ENCODE measurements around the gene KLHL5. TPM values are rescaled to one million over a fixed set of nuclear protein-coding genes. Genes with fewer than 3 reads are reported as not detected.
"Not testable (repeated sequence)": the region's sequence is repeated elsewhere in the genome, so short reads cannot be mapped to it uniquely, and the experiment has no call there.

KLHL5 gene
- total RNA-seq, 1 donor from 2014 or later = 121 TPM

DNA sequence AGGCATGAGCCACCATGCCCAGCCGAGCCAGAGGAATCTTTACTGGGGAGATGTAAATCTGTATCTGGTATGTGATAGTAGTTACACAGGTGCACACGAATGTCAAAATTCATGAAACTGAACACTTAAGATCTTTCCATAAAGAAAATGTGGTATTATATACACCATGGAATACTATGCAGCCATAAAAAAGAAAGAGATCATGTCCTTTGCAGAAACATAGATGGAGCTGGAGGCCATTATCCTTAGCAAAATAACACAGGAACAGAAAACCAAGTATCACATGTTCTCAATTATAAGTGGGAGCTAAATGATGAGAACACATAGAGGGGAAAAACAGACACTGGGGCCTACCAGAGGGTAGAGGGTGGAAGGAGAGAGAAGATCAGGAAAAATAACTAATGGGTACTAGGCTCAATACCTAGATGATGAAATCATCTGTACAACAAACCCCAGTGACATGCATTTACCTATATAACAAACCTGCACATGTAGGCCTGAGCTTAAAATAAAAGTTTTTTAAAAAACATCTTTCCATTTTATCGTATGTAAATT is 37.6 kb upstream of the KLHL5 start:
- no peaks in the 10 kb centered on the region for H3K27me3 ChIP-seq (ENCODE audit: control insufficient read depth, insufficient read depth, low read length)
- H3K36me3 ChIP-seq (ENCODE audit: control insufficient read depth, insufficient read depth, low read length) = no peaks in the 10 kb centered on the region
- FAIRE-seq (no peak), DNase-seq (ENCODE audit: low read depth) (no peak)
- TF ChIP-seq, protein P1, sequence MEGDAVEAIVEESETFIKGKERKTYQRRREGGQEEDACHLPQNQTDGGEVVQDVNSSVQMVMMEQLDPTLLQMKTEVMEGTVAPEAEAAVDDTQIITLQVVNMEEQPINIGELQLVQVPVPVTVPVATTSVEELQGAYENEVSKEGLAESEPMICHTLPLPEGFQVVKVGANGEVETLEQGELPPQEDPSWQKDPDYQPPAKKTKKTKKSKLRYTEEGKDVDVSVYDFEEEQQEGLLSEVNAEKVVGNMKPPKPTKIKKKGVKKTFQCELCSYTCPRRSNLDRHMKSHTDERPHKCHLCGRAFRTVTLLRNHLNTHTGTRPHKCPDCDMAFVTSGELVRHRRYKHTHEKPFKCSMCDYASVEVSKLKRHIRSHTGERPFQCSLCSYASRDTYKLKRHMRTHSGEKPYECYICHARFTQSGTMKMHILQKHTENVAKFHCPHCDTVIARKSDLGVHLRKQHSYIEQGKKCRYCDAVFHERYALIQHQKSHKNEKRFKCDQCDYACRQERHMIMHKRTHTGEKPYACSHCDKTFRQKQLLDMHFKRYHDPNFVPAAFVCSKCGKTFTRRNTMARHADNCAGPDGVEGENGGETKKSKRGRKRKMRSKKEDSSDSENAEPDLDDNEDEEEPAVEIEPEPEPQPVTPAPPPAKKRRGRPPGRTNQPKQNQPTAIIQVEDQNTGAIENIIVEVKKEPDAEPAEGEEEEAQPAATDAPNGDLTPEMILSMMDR (IDR thresholded peaks at IDR 0.05; ENCODE audit: insufficient read depth, low read length, severe bottlenecking) = no peak
- H3K4me3 ChIP-seq (ENCODE audit: low read depth, low read length) = no peak overlapping the region

DNA sequence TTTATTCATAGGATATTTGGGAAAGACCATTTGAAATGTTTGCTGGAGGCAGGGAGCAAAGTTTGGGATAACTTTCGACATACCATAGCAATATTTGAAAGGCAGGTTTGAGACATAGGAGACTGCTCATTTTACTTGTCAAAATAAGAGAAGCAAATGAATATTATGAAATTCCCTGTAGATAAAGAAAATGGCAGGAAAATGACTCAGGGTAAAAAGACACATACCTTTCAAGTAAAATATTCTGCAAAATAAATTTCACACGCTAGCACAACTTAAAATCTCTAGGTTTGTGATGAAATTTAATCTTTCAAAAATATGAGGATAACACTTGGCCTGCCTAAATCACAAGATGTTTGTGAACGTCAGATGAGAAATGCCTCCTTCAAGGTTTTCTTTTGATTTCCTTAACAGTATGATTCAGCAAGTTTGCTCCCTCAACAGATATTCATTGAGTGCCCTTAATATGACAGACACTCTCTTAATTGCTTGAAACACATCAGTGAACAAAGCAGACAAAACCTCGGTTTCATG is 36.4 kb upstream of the KLHL5 start:
- Histone ChIP-seq H3K36me3 (ENCODE audit: control insufficient read depth, insufficient read depth, low read length) (no peaks in the 10 kb centered on the region), H3K4me3 (ENCODE audit: low read depth, low read length) (no peak overlapping the region), H3K27me3 (ENCODE audit: control insufficient read depth, insufficient read depth, low read length) (no peaks in the 10 kb centered on the region)
- DNase-seq (ENCODE audit: low read depth) (peak; percentile 43), FAIRE-seq (no peak)
- TF ChIP-seq, protein P1 (IDR thresholded peaks at IDR 0.05; ENCODE audit: insufficient read depth, low read length, severe bottlenecking) = no peak

DNA sequence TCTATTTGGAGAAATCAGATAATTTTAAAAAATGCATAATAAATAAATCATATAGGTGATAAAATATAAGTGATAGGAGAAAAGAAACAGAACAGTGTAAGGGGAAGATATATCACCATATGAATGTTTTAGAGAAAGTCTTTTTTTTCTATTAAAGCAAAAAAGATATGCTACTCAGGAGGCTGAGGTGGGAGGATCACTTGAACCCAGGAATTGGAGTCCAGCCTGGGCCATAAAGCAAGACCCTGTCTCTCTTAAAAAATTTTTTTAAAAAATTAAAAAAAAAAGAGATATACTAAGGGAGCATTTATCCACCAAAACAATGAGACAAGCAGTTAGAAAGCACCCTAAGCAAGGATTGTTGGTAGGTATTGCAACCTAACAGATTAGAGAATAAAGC is 35.9 kb upstream of the KLHL5 start:
- DNase-seq (ENCODE audit: low read depth) (no peak), FAIRE-seq (no peak)
- TF ChIP-seq, protein P1 (IDR thresholded peaks at IDR 0.05; ENCODE audit: insufficient read depth, low read length, severe bottlenecking) = no peak
- Histone ChIP-seq H3K36me3 (ENCODE audit: control insufficient read depth, insufficient read depth, low read length) (no peaks in the 10 kb centered on the region), H3K4me3 (ENCODE audit: low read depth, low read length) (no peak overlapping the region), H3K27me3 (ENCODE audit: control insufficient read depth, insufficient read depth, low read length) (no peaks in the 10 kb centered on the region)

DNA sequence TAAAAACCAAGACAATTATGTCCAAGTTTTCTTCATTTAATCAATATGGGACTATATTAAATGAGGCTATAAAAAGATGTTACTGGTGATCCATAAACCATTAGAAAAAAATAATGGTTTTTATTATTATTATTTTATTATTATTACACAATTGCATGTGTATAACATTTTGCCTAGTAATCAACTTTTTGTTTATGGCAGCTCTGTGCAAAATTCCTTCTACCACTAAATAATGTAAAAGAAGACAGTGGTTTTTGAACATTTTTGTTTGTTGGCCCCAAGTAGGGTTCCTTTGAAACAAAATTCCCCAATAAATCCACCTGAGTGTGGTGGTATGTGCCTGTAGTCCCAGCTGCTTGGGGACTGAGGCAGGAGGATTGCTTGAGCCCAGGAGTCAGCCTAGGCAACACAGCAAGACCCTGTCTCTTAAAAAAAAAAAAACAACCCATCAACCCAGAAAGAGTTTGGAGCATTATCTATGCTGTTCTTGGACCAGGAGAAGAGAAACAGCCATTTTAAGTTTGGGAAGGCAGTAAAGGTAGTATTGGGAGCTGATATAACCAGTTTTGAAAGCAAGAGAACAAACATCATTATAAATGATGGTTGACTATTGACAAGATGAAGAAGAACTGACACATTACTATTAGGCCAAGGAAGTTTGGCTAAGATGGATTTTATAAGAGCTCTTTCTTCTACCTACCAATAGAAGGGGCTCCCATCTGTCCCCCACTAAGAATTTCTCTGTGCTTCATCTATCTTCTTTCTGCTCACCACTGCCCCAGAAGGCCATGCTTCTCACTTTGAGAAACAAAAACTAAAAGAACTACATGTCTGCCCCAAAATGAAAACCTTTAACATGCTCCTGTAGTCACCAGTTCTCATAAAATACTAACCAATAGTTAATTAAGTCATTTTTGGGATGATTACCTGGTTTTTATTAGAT is 32.0 kb upstream of the KLHL5 start:
- peak overlapping the region; percentile 7 for H3K4me3 ChIP-seq (ENCODE audit: low read depth, low read length)
- no peak for FAIRE-seq
- no peak for DNase-seq (ENCODE audit: low read depth)
- TF ChIP-seq, protein P1 (IDR thresholded peaks at IDR 0.05; ENCODE audit: insufficient read depth, low read length, severe bottlenecking) = no peak
- H3K36me3 ChIP-seq (ENCODE audit: control insufficient read depth, insufficient read depth, low read length) = no peaks in the 10 kb centered on the region
- H3K27me3 ChIP-seq (ENCODE audit: control insufficient read depth, insufficient read depth, low read length) = no peaks in the 10 kb centered on the region

DNA sequence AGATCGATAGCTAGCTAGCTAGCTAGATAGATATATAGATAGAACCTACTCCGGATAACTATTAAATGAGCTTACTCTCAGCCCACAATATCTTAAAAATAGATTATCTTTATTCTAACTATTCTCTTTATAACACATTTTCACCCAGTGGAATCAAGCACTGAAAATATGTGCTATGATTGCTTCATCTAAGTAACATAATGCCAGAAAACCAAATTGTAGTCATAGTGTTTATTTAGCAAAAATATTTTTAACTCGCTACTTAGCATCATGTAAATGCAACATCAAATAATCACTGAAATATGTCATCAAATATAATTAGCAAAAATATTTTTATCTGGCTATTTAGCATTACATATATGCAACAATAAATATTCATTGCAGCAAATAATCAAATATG is 31.3 kb upstream of the KLHL5 start:
- Histone ChIP-seq H3K27me3 (ENCODE audit: control insufficient read depth, insufficient read depth, low read length) (no peaks in the 10 kb centered on the region), H3K4me3 (ENCODE audit: low read depth, low read length) (peak overlapping the region; percentile 7), H3K36me3 (ENCODE audit: control insufficient read depth, insufficient read depth, low read length) (no peaks in the 10 kb centered on the region)
- FAIRE-seq = no peak
- peak; percentile 53 for DNase-seq (ENCODE audit: low read depth)
- TF ChIP-seq, protein P1 (IDR thresholded peaks at IDR 0.05; ENCODE audit: insufficient read depth, low read length, severe bottlenecking) = no peak

DNA sequence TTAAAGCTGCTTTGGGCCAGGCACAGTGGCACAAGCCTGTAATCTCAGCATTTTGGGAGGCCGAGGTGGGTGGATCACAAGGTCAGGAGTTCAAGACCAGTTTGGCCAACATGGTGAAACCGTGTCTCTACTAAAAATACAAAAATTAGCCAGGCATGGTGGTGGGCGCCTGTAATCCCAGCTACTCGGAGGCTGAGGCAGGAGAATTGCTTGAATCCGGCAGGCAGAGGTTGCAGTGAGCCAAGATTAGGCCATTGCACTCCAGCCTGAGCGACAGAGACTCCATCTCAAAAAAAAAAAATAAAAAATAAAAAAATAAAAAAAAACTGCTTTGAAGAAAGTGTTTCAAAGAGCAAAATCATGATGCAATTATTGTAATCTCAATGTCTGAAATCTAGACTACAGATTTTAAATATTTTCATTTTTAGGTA is 30.4 kb upstream of the KLHL5 start:
- not testable (repeated sequence) for FAIRE-seq; DNase-seq (ENCODE audit: low read depth); H3K27me3 ChIP-seq (ENCODE audit: control insufficient read depth, insufficient read depth, low read length)

More for the DNA sequence above, 30.4 kb upstream of the KLHL5 start:
- H3K4me3 ChIP-seq (ENCODE audit: low read depth, low read length) = peak overlapping the region; percentile 25
- H3K36me3 ChIP-seq (ENCODE audit: control insufficient read depth, insufficient read depth, low read length) = not testable (repeated sequence)
